Measurements from ENCODE around the gene SYCN. TPM values are rescaled to one million over a fixed set of nuclear protein-coding genes. Genes with fewer than 3 reads are reported as not detected.

Gene SYCN
- total and polyA plus RNA-seq, 2 experiments from 2014 or later: not detected

DNA sequence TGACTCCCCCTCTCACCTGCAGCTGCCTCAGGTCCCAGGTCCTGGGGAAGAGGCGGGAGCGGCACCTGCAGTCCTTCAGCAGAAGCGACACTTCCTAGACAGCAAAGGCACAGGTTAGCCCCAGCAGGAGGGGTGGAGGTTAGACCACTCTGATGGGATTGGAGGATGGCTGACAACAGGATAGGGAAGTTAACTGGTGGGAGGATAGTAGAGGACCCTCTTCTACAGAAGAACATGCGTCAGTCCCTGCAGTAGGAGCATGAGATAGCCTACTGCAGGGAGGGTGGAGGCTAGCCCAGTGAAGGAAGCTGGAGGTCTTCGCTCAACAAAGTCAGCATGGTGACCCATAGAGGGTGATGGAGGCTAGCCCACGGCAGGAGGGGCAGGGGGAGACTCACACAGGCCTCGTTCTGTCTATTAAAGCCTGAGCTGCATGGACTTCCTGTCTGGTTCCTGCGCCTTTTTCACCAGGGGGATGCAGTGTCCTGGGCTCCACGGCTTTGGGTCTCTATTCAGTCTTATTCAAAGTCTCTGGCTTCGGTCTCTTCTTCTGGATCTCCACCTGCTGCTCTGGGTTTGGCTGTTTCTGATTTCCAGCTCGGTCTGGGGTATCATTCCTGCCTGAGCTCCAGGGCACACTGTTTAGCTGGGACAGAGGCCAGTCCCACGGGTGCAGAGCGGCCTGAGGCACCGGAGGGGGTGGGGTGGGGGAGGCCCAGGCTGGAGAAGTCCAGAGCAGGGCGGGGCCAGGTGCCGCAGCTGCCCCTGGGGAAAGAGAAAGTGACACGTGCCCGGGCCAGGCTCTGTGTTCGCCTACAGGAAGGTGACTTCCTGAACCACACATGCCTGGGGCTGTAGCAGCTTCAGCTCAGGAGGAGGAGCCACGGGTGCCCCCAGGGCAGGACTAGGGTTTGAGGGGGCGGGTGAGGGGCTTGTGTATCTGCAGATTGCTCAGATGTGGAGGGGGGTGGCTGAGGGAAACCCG is 33.4 kb upstream of the SYCN start:
- Histone ChIP-seq H3F3A (ENCODE audit: insufficient read depth) (no peaks in the 10 kb centered on the region), H3K4me3 (no peak overlapping the region), H3K27me3 (replicated peaks; ENCODE audit: insufficient read depth) (peaks cover 34% of the 10 kb centered on the region), H4K20me1 (ENCODE audit: insufficient read depth) (no peaks in the 10 kb centered on the region), H2AFZ (no peak overlapping the region), H3K79me2 (ENCODE audit: insufficient read depth) (no peaks in the 10 kb centered on the region), H3K4me2 (ENCODE audit: unreplicated experiment) (no peak overlapping the region), H3K9ac (no peak overlapping the region), H3K27ac (no peak overlapping the region), H3K36me3 (ENCODE audit: low read depth) (no peaks in the 10 kb centered on the region), H3K9me2 (ENCODE audit: insufficient read depth) (no peaks in the 10 kb centered on the region), H3K4me1 (ENCODE audit: insufficient read depth) (no peaks in the 10 kb centered on the region), H3K9me3 (ENCODE audit: low read depth) (no peaks in the 10 kb centered on the region)
- 30 to 32% methylated on average over 18 to 22 of the region's 22 CpGs for WGBS, 2 experiments (ENCODE audit: low coverage in 1 of 2, low lambda C conversion rate in 2 of 2, missing lambda C conversion rate in 2 of 2)
- no peak for TF ChIP-seq EZH2 (IDR thresholded peaks at IDR 0.05; ENCODE audit: insufficient read depth, poor library complexity, severe bottlenecking)
- TF ChIP-seq EZH2phosphoT487 (IDR thresholded peaks at IDR 0.05; ENCODE audit: insufficient read depth, low read depth): no peak
- no peak for DNase-seq
- in situ Hi-C loops (cut with MboI): no loop called here

DNA sequence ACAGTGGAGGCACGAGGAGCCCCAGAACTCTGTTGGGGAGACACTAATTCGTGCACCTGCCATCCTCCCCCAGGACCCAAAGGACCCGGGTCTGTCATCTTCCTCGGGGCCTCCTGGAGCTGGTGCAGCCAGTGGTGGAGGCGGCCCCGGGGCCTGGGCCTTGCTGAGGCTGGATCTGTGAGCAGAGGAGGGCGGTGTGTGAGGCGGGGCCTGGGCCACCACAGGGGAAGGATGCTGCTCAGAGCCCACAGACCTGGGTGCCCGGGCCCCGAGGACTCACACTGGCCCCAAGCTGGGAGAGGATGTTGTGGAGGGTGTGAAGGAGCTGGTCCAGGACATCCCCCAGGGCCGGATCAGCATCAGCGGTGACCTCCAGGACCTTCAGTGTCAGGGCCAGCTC is 32.5 kb upstream of the SYCN start:
- 37 to 40% methylated on average over 9 to 12 of the region's 12 CpGs for WGBS, 2 experiments (ENCODE audit: low coverage in 1 of 2, low lambda C conversion rate in 2 of 2, missing lambda C conversion rate in 2 of 2)
- Histone ChIP-seq H3K36me3 (ENCODE audit: low read depth) (no peaks in the 10 kb centered on the region), H3K9me3 (ENCODE audit: low read depth) (no peaks in the 10 kb centered on the region), H4K20me1 (ENCODE audit: insufficient read depth) (no peaks in the 10 kb centered on the region), H3F3A (ENCODE audit: insufficient read depth) (no peaks in the 10 kb centered on the region), H3K27me3 (replicated peaks; ENCODE audit: insufficient read depth) (peaks cover 34% of the 10 kb centered on the region), H3K4me1 (ENCODE audit: insufficient read depth) (no peaks in the 10 kb centered on the region), H3K27ac (no peak overlapping the region), H3K9me2 (ENCODE audit: insufficient read depth) (no peaks in the 10 kb centered on the region), H3K9ac (no peak overlapping the region), H2AFZ (no peak overlapping the region), H3K4me2 (ENCODE audit: unreplicated experiment) (no peak overlapping the region), H3K79me2 (ENCODE audit: insufficient read depth) (no peaks in the 10 kb centered on the region), H3K4me3 (no peak overlapping the region)
- TF ChIP-seq EZH2phosphoT487 (IDR thresholded peaks at IDR 0.05; ENCODE audit: insufficient read depth, low read depth): no peak
- no peak for TF ChIP-seq EZH2 (IDR thresholded peaks at IDR 0.05; ENCODE audit: insufficient read depth, poor library complexity, severe bottlenecking)
- in situ Hi-C loops (cut with MboI): no loop called here
- no peak for DNase-seq

DNA sequence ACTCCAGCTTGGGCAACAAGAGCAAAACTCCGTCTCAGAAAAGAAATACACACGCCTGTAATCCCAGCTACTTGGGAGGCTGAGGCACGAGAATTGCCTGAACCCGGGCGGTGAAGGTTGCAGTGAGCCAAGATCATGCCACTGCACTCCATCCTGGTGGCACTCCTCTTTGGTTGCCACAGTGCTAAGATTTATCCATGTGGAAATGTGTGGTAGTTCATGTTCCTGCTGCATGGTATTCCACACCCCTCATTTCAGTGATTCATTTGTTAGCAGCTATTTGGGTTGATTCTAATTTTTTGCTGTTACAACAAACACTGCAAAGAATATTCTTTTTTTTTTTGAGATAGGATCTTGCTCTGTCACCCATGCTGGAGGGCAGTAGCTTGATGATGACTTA is 28.6 kb upstream of the SYCN start:
- Histone ChIP-seq H3K4me3 (no peak overlapping the region), H2AFZ (no peak overlapping the region), H3K4me2 (ENCODE audit: unreplicated experiment) (no peak overlapping the region), H3K9me3 (ENCODE audit: low read depth) (no peaks in the 10 kb centered on the region), H3K27me3 (replicated peaks; ENCODE audit: insufficient read depth) (peaks cover 14% of the 10 kb centered on the region), H3K9me2 (ENCODE audit: insufficient read depth) (no peaks in the 10 kb centered on the region), H3F3A (ENCODE audit: insufficient read depth) (no peaks in the 10 kb centered on the region), H3K36me3 (ENCODE audit: low read depth) (no peaks in the 10 kb centered on the region), H3K9ac (no peak overlapping the region), H3K4me1 (ENCODE audit: insufficient read depth) (no peaks in the 10 kb centered on the region), H3K27ac (no peak overlapping the region), H4K20me1 (ENCODE audit: insufficient read depth) (no peaks in the 10 kb centered on the region), H3K79me2 (ENCODE audit: insufficient read depth) (no peaks in the 10 kb centered on the region)
- 52 to 55% methylated on average over 5 of the region's 5 CpGs for WGBS, 2 experiments (ENCODE audit: low coverage in 1 of 2, low lambda C conversion rate in 2 of 2, missing lambda C conversion rate in 2 of 2)
- in situ Hi-C loops (cut with MboI): no loop called here
- TF ChIP-seq EZH2phosphoT487 (IDR thresholded peaks at IDR 0.05; ENCODE audit: insufficient read depth, low read depth) (no peak), EZH2 (IDR thresholded peaks at IDR 0.05; ENCODE audit: insufficient read depth, poor library complexity, severe bottlenecking) (no peak)
- no peak for DNase-seq

DNA sequence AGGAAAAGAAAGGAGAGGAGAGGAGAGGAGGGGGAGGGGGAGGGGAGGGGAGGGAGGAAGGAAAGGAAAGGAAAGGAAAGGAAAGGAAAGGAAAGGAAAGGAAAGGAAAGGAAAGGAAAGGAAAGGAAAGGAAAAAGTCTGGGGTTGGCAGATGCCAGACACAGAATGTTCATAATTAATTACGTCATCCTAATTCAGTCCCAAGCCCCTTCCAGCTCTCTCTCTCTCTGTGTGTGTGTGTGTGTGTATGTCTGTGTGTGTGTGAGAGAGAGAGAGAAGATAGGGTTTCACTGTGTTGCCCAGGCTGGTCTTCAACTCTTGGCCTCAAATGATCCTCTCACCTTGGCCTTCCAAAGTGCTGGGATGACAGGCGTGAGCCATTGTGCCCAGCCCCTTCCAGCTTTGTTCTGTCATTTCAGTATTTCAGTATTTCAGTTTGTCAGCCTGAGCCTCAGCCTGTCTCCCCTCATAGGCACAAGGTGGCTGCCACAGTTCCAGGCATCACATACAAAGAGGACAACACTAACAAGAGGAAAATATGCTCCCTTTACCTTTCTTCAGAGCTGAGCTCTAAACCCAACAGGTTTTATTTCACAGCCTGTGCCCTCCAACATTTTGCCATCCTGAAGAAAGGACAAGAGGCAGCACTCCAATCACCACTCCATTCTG is 26.2 kb upstream of the SYCN start:
- H2AFZ ChIP-seq: no peak overlapping the region
- WGBS, 2 experiments (ENCODE audit: low coverage in 1 of 2, low lambda C conversion rate in 2 of 2, missing lambda C conversion rate in 2 of 2): 35 to 45% methylated on average over 2 of the region's 2 CpGs
- H3K79me2 ChIP-seq (ENCODE audit: insufficient read depth): no peaks in the 10 kb centered on the region
- H3K4me3 ChIP-seq: no peak overlapping the region
- H3K4me1 ChIP-seq (ENCODE audit: insufficient read depth): no peaks in the 10 kb centered on the region
- TF ChIP-seq EZH2 (IDR thresholded peaks at IDR 0.05; ENCODE audit: insufficient read depth, poor library complexity, severe bottlenecking) (no peak), EZH2phosphoT487 (IDR thresholded peaks at IDR 0.05; ENCODE audit: insufficient read depth, low read depth) (no peak)
- peaks cover 21% of the 10 kb centered on the region for H3K27me3 ChIP-seq (replicated peaks; ENCODE audit: insufficient read depth)
- DNase-seq: no peak
- no peak overlapping the region for H3K4me2 ChIP-seq (ENCODE audit: unreplicated experiment)
- H3K9me2 ChIP-seq (ENCODE audit: insufficient read depth): no peaks in the 10 kb centered on the region
- H3K27ac ChIP-seq: no peak overlapping the region
- in situ Hi-C loops (cut with MboI): no loop called here
- H3F3A ChIP-seq (ENCODE audit: insufficient read depth): no peaks in the 10 kb centered on the region
- no peaks in the 10 kb centered on the region for H4K20me1 ChIP-seq (ENCODE audit: insufficient read depth)
- no peak overlapping the region for H3K9ac ChIP-seq
- H3K36me3 ChIP-seq (ENCODE audit: low read depth): no peaks in the 10 kb centered on the region
- no peaks in the 10 kb centered on the region for H3K9me3 ChIP-seq (ENCODE audit: low read depth)
